HCT116 (cell line): Measurements from ENCODE around the gene ARFGAP1. TPM values are rescaled to one million over a fixed set of nuclear protein-coding genes. Genes with fewer than 3 reads are reported as not detected.

Experiments
- ATAC-seq: fragments of 200-7000 bp; cut with Tn5 transposase; 2 replicates; pipeline ENCODE4 v1.9.1; 2020; ENCODE audit warnings: mild to moderate bottlenecking, moderate library complexity
- BruUV-seq: library from RNA; stranded (reverse); fragments of 400-500 nt; replicated peaks from 2 replicates; lab custom pipeline; 2021; lab: Mats Ljungman, UMichigan
- CTCF ChIA-PET: fragments of 300-600 bp; sonication (Branson Sonifier 250); formaldehyde crosslinking; loops from one replicate; lab custom pipeline; 2021; ENCODE audit warnings: antibody characterized with exemption; lab: Charles Lee
- POLR2A ChIA-PET: fragments of 300-600, 350-600 bp; sonication (Branson Sonifier 250); formaldehyde crosslinking; loops from one replicate; lab custom pipeline; 2021; ENCODE audit warnings: antibody characterized with exemption; lab: Charles Lee
- RAD21 ChIA-PET, 2 experiments: fragments of 300-600 bp; sonication (Branson Sonifier 250); formaldehyde crosslinking; loops; one replicate each; lab custom pipeline; 2023; ENCODE audit warnings: low total read pairs in 2 of 2; ENCODE audit not compliant: uncharacterized antibody in 2 of 2, unreplicated experiment in 2 of 2, low non-redundant PET in 1 of 2; lab: Charles Lee
- DNase-seq: peaks from one replicate; pipeline ENCODE4 v3.0.0-alpha.2; 2010; ENCODE audit warnings: low read depth, low spot score
- H2AFZ ChIP-seq: fragments of 200-600 bp; shearing (Covaris generic), sonication (generic); 2 replicates; pipeline ENCODE4 v1.6.1; 2017; ENCODE audit warnings: low read depth, mixed run types, mixed read lengths, antibody characterized with exemption, low read length; ENCODE audit not compliant: poor library complexity, severe bottlenecking
- H3K27ac ChIP-seq: 2 replicates; pipeline ENCODE4 v1.5.1; 2012; ENCODE audit warnings: low read depth, low read length
- H3K27me3 ChIP-seq: fragments of 200-600 bp; sonication (generic); 2 replicates; pipeline ENCODE4 v1.6.1; 2016; ENCODE audit warnings: mixed run types, low read length, mixed read lengths; ENCODE audit not compliant: insufficient read depth
- H3K36me3 ChIP-seq, 2 experiments: fragments of 200-500 bp in 1 of 2; fragments of 200-600 bp in 1 of 2; sonication (Bioruptor generic) in 1 of 2; sonication (generic) in 1 of 2; 2 replicates each; pipeline versions ENCODE4 v1.5.1 to v1.6.1; 2014 to 2016; ENCODE audit warnings: low read length in 2 of 2, inconsistent platforms in 1 of 2, mixed read lengths in 1 of 2, mixed run types in 1 of 2; ENCODE audit not compliant: insufficient read depth in 2 of 2, control insufficient read depth in 1 of 2
- H3K4me1 ChIP-seq, 2 experiments: fragments of 200-600 bp in 1 of 2; sonication (generic) in 1 of 2; 2 replicates each; pipeline versions ENCODE4 v1.5.1 to v1.6.1; 2012 to 2017; ENCODE audit warnings: low read length in 2 of 2, inconsistent platforms in 1 of 2, mild to moderate bottlenecking in 1 of 2, mixed read lengths in 1 of 2, mixed run types in 1 of 2, moderate library complexity in 1 of 2; ENCODE audit not compliant: insufficient read depth in 2 of 2, control insufficient read depth in 1 of 2
- H3K4me2 ChIP-seq: fragments of 200-600 bp; sonication (generic); 2 replicates; pipeline ENCODE4 v1.6.1; 2017; ENCODE audit warnings: mixed run types, low read length, mixed read lengths
- H3K4me3 ChIP-seq, 2 experiments: fragments of 200-600 bp in 1 of 2; sonication (generic) in 1 of 2; replicated peaks in 1 of 2; 2 replicates each; pipeline ENCODE4 v1.5.1; 2011 to 2016; ENCODE audit warnings: low read length in 2 of 2, control low read depth in 1 of 2, low read depth in 1 of 2, mild to moderate bottlenecking in 1 of 2, mixed read lengths in 1 of 2, mixed run types in 1 of 2
- H3K79me2 ChIP-seq: fragments of 200-600 bp; sonication (generic); 2 replicates; pipeline ENCODE4 v1.6.1; 2017; ENCODE audit warnings: mild to moderate bottlenecking, mixed run types, low read length, moderate library complexity, mixed read lengths; ENCODE audit not compliant: insufficient read depth
- H3K9ac ChIP-seq: fragments of 200-600 bp; sonication (generic); 2 replicates; pipeline ENCODE4 v1.6.1; 2016; ENCODE audit warnings: low read length, mixed read lengths
- H3K9me2 ChIP-seq: fragments of 200-600 bp; sonication (generic), shearing (Covaris generic); 2 replicates; pipeline ENCODE4 v1.6.1; 2017; ENCODE audit warnings: mixed run types, mild to moderate bottlenecking, moderate library complexity; ENCODE audit not compliant: insufficient read depth
- H3K9me3 ChIP-seq, 2 experiments: fragments of 200-500 bp in 1 of 2; fragments of 200-600 bp in 1 of 2; sonication (Bioruptor generic) in 1 of 2; sonication (generic) in 1 of 2; 2 replicates each; pipeline ENCODE4 v1.6.1; 2014 to 2017; ENCODE audit warnings: low read length in 2 of 2, mixed read lengths in 2 of 2, inconsistent platforms in 1 of 2, low read depth in 1 of 2, mild to moderate bottlenecking in 1 of 2, mixed run types in 1 of 2, moderate library complexity in 1 of 2; ENCODE audit not compliant: control insufficient read depth in 1 of 2, insufficient read depth in 1 of 2
- H4K20me1 ChIP-seq: fragments of 200-600 bp; sonication (generic), shearing (Covaris generic); 2 replicates; pipeline ENCODE4 v1.6.1; 2017; ENCODE audit warnings: mixed run types, mild to moderate bottlenecking, moderate library complexity; ENCODE audit not compliant: insufficient read depth
- CBX3 ChIP-seq: IDR thresholded peaks from 2 replicates; pipeline ENCODE4 v1.6.1; 2012; ENCODE audit warnings: low read depth
- CEBPB ChIP-seq: IDR thresholded peaks from 2 replicates; pipeline ENCODE4 v1.6.1; 2012; ENCODE audit warnings: low read depth
- EGR1 ChIP-seq: IDR thresholded peaks from 2 replicates; pipeline ENCODE4 v1.6.1; 2012; ENCODE audit warnings: low read depth
- EZH2 ChIP-seq: fragments of 200-600 bp; sonication (generic); IDR thresholded peaks from 2 replicates; pipeline ENCODE4 v1.6.1; 2017; ENCODE audit warnings: antibody characterized with exemption, mixed run types
- EZH2phosphoT487 ChIP-seq: fragments of 200-600 bp; IDR thresholded peaks from 2 replicates; pipeline ENCODE4 v1.6.1; 2018; ENCODE audit warnings: antibody characterized with exemption, borderline replicate concordance
- FOSL1 ChIP-seq: IDR thresholded peaks from 2 replicates; pipeline ENCODE4 v1.6.1; 2012; ENCODE audit warnings: low read depth
- JUND ChIP-seq: IDR thresholded peaks from 2 replicates; pipeline ENCODE4 v1.6.1; 2012
- POLR2AphosphoS5 ChIP-seq: IDR thresholded peaks from 2 replicates; pipeline ENCODE4 v1.6.1; 2011; ENCODE audit warnings: mild to moderate bottlenecking, low read depth, low read length, moderate library complexity
- RAD21 ChIP-seq: IDR thresholded peaks from 2 replicates; pipeline ENCODE4 v1.6.1; 2012; ENCODE audit warnings: low read depth, mild to moderate bottlenecking
- SIN3A ChIP-seq: IDR thresholded peaks from 2 replicates; pipeline ENCODE4 v1.6.1; 2012; ENCODE audit warnings: low read depth
- SP1 ChIP-seq: IDR thresholded peaks from 2 replicates; pipeline ENCODE4 v1.6.1; 2012; ENCODE audit warnings: low read depth
- SRF ChIP-seq: IDR thresholded peaks from 2 replicates; pipeline ENCODE4 v1.6.1; 2012; ENCODE audit warnings: low read depth
- TCF7L2 ChIP-seq: IDR thresholded peaks from 2 replicates; pipeline ENCODE4 v1.7.0; 2011; ENCODE audit warnings: borderline replicate concordance, inconsistent platforms; ENCODE audit not compliant: insufficient read depth, insufficient read length; ENCODE audit errors: extremely low read depth
- ZFX ChIP-seq: fragments of 450-650 bp; IDR thresholded peaks from 2 replicates; pipeline ENCODE4 v1.6.1; 2017
- intact Hi-C: fragments of 100-400 bp; cut with micrococcal nuclease; formaldehyde crosslinking; loops from 2 replicates; pipeline ENCODE4 v1.10.0; 2022
- total RNA-seq: library from RNA; stranded (reverse); gene quantifications from one replicate; pipeline ENCODE4 v1.2.1, GENCODE V29; 2021; ENCODE audit not compliant: unreplicated experiment
- TF ChIP-seq, protein P1 (sequence below): IDR thresholded peaks from 2 replicates; pipeline ENCODE4 v1.6.1; 2012
- TF ChIP-seq, protein P2 (sequence below): IDR thresholded peaks from 2 replicates; pipeline ENCODE4 v1.6.1; 2011; ENCODE audit warnings: mild to moderate bottlenecking, low read length, moderate library complexity; ENCODE audit not compliant: insufficient replicate concordance; ENCODE audit errors: extremely low read depth
- TF ChIP-seq, protein P3 (sequence below): IDR thresholded peaks from 2 replicates; pipeline ENCODE4 v1.6.1; 2012; ENCODE audit warnings: low read depth
- TF ChIP-seq, protein P4 (sequence below): IDR thresholded peaks from 2 replicates; pipeline ENCODE4 v1.6.1; 2012

ARFGAP1 gene
- total RNA-seq, 1 experiment from 2014 or later: 94.4 TPM

DNA sequence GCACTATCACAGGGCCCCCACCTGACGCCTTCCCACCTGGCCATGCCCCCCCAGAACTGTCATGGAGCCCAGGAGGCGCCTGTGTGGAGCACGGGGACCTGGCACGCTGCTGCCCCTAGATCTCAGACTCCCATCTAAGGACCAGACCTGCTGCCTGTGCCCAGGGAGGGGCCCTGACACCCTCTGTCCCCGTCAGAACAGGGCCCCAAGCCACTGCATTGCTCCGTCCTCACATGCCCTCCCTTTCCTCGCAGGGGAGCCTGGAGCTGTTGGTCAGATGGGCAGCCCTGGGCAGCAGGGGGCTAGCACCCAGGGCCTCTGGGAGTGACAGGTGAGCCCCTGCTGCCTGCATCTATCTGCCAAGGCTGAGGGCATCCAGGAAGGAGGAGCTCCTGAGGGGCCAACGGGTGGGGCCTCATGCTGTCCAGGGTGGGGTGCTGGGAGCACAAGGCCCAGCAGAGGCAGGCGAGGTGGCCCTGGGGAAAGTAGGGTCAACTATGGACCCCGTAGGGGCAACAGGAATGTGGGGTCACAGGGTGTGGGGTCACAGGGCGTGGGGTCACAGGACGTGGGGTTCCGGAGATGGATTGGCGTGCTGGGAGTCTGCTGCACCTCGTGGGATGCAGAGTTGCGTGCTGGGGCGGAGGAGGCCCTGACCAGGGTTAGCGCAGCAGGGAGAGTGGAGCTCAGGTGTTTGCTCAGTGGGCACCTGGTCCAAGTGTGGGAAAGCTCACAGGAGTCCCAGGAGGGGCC is 56.9 kb downstream of the ARFGAP1 start:
- intact Hi-C loops: no loop called here
- DNase-seq (no peak), ATAC-seq (no peak)
- no TSS peak for BruUV-seq
- Histone ChIP-seq H3K36me3 (no peaks in the 10 kb centered on the region), H3K27me3 (no peaks in the 10 kb centered on the region), H3K9me3 (peaks cover 3 to 4% of the 10 kb centered on the region in 2 experiments; a peak in 1 of 4 replicates), H3K4me3 (no peak overlapping the region), H3K4me2 (no peak overlapping the region), H3K9me2 (no peaks in the 10 kb centered on the region), H3K27ac (no peak overlapping the region), H4K20me1 (no peaks in the 10 kb centered on the region), H3K9ac (no peak overlapping the region), H3K79me2 (no peaks in the 10 kb centered on the region), H2AFZ (no peak overlapping the region), H3K4me1 (peaks cover 0 to 8% of the 10 kb centered on the region in 2 experiments; a peak in 2 of 4 replicates)
- ChIA-PET POLR2A (no interaction called here), CTCF (no interaction called here), RAD21 (no interaction called here)
- no peak for TF ChIP-seq JUND
- TF ChIP-seq, protein P1, sequence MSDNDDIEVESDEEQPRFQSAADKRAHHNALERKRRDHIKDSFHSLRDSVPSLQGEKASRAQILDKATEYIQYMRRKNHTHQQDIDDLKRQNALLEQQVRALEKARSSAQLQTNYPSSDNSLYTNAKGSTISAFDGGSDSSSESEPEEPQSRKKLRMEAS: no peak
- TF ChIP-seq ZFX: no peak
- TF ChIP-seq, protein P2, sequence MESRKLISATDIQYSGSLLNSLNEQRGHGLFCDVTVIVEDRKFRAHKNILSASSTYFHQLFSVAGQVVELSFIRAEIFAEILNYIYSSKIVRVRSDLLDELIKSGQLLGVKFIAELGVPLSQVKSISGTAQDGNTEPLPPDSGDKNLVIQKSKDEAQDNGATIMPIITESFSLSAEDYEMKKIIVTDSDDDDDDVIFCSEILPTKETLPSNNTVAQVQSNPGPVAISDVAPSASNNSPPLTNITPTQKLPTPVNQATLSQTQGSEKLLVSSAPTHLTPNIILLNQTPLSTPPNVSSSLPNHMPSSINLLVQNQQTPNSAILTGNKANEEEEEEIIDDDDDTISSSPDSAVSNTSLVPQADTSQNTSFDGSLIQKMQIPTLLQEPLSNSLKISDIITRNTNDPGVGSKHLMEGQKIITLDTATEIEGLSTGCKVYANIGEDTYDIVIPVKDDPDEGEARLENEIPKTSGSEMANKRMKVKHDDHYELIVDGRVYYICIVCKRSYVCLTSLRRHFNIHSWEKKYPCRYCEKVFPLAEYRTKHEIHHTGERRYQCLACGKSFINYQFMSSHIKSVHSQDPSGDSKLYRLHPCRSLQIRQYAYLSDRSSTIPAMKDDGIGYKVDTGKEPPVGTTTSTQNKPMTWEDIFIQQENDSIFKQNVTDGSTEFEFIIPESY: no peak
- no peak for TF ChIP-seq EZH2
- TF ChIP-seq TCF7L2: no peak
- TF ChIP-seq EGR1: no peak
- TF ChIP-seq, protein P3, sequence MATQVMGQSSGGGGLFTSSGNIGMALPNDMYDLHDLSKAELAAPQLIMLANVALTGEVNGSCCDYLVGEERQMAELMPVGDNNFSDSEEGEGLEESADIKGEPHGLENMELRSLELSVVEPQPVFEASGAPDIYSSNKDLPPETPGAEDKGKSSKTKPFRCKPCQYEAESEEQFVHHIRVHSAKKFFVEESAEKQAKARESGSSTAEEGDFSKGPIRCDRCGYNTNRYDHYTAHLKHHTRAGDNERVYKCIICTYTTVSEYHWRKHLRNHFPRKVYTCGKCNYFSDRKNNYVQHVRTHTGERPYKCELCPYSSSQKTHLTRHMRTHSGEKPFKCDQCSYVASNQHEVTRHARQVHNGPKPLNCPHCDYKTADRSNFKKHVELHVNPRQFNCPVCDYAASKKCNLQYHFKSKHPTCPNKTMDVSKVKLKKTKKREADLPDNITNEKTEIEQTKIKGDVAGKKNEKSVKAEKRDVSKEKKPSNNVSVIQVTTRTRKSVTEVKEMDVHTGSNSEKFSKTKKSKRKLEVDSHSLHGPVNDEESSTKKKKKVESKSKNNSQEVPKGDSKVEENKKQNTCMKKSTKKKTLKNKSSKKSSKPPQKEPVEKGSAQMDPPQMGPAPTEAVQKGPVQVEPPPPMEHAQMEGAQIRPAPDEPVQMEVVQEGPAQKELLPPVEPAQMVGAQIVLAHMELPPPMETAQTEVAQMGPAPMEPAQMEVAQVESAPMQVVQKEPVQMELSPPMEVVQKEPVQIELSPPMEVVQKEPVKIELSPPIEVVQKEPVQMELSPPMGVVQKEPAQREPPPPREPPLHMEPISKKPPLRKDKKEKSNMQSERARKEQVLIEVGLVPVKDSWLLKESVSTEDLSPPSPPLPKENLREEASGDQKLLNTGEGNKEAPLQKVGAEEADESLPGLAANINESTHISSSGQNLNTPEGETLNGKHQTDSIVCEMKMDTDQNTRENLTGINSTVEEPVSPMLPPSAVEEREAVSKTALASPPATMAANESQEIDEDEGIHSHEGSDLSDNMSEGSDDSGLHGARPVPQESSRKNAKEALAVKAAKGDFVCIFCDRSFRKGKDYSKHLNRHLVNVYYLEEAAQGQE: no peak
- TF ChIP-seq RAD21: no peak
- no peak for TF ChIP-seq SRF
- no peak for TF ChIP-seq CEBPB
- no peak for TF ChIP-seq SP1
- TF ChIP-seq EZH2phosphoT487: no peak
- no peak for TF ChIP-seq SIN3A
- no peak for TF ChIP-seq FOSL1
- TF ChIP-seq CBX3: no peak
- TF ChIP-seq POLR2AphosphoS5: no peak
- TF ChIP-seq, protein P4, sequence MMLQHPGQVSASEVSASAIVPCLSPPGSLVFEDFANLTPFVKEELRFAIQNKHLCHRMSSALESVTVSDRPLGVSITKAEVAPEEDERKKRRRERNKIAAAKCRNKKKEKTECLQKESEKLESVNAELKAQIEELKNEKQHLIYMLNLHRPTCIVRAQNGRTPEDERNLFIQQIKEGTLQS: no peak
